Right forelimb (tissue), 1 donor: ENCODE results near the gene UGT1A4.

ENCODE experiments used
- DNase-seq: peaks from one replicate; pipeline ENCODE4 v3.0.0-alpha.2; 2018

UGT1A4 gene

GRCh38 chr2:233718552-233718951, at the start of gene UGT1A4:
TSS of gene UGT1A4 (plus strand) at chr2:233718736. CDS start at chr2:233718821, 85 bp downstream.
- no peak for DNase-seq

GRCh38 chr2:233671290-233672161, 47.0 kb upstream of the UGT1A4 start, which contains the start of gene UGT1A9:
TSS of gene UGT1A9 (plus strand) at chr2:233671898. CDS start at chr2:233671935, 37 bp downstream.
- DNase-seq = no peak

GRCh38 chr2:233672886-233673285, 45.6 kb upstream of the UGT1A4 start:
- no peak for DNase-seq

- DNase-seq = no peak
These were observed 44.6 kb upstream of the UGT1A4 start for GRCh38 chr2:233673896-233674295.

- DNase-seq = no peak
These were observed 44.2 kb upstream of the UGT1A4 start for GRCh38 chr2:233674314-233674713.

- DNase-seq = no peak
These were observed 43.5 kb upstream of the UGT1A4 start for GRCh38 chr2:233674995-233675394.

GRCh38 chr2:233676046-233676445, 42.5 kb upstream of the UGT1A4 start:
- no peak for DNase-seq

GRCh38 chr2:233679196-233679595, 39.3 kb upstream of the UGT1A4 start:
- no peak for DNase-seq

- no peak for DNase-seq
These were observed 38.0 kb upstream of the UGT1A4 start for GRCh38 chr2:233680361-233681045.

GRCh38 chr2:233681521-233682099, 36.9 kb upstream of the UGT1A4 start, which contains the start of gene UGT1A7:
TSS of gene UGT1A7 (plus strand) at chr2:233681901. CDS start at chr2:233681938, 37 bp downstream.
- DNase-seq = no peak

- no peak for DNase-seq
These were observed 33.9 kb upstream of the UGT1A4 start for GRCh38 chr2:233684640-233685039.

- DNase-seq = no peak
These were observed 31.6 kb upstream of the UGT1A4 start for GRCh38 chr2:233686928-233687327.

GRCh38 chr2:233688341-233688740, 30.2 kb upstream of the UGT1A4 start:
- no peak for DNase-seq

GRCh38 chr2:233689031-233689430, 29.5 kb upstream of the UGT1A4 start:
- DNase-seq = no peak

GRCh38 chr2:233689501-233689900, 29.0 kb upstream of the UGT1A4 start:
- DNase-seq = no peak

GRCh38 chr2:233690444-233690843, 28.1 kb upstream of the UGT1A4 start:
- DNase-seq = no peak

GRCh38 chr2:233691443-233692433, 26.8 kb upstream of the UGT1A4 start:
- no peak for DNase-seq

- no peak for DNase-seq
These were observed 25.9 kb upstream of the UGT1A4 start, which contains the start of gene UGT1A6 for GRCh38 chr2:233692648-233693047. TSS of gene UGT1A6 (plus strand) at chr2:233692890. CDS start at chr2:233693005, 115 bp downstream.

- no peak for DNase-seq
These were observed 24.6 kb upstream of the UGT1A4 start for GRCh38 chr2:233693963-233694362.

GRCh38 chr2:233698740-233699139, 19.8 kb upstream of the UGT1A4 start:
- DNase-seq = no peak

GRCh38 chr2:233699424-233700027, 19.0 kb upstream of the UGT1A4 start:
- DNase-seq = no peak
